HEK293 (cell line): ENCODE measurements around the gene PDZRN3.

Experiments used
- CTCF ChIA-PET: fragments of 350-600 bp; formaldehyde crosslinking; extraction: SDS; loops from one replicate; lab custom pipeline; 2021; ENCODE audit warnings: antibody characterized with exemption; lab: Yijun Ruan, JAX
- POLR2A ChIA-PET: fragments of 300-600 bp; formaldehyde crosslinking; extraction: SDS; loops from one replicate; lab custom pipeline; 2020; ENCODE audit warnings: antibody characterized with exemption, inconsistent platforms; lab: Yijun Ruan, JAX
- H3K27ac ChIP-seq: fragments of 200-500 bp; sonication (Bioruptor generic); 2 replicates; pipeline ENCODE4 v1.5.1; 2014; ENCODE audit warnings: low read depth, low read length, control low read depth, inconsistent platforms; ENCODE audit errors: extremely low read depth
- H3K36me3 ChIP-seq, 2 experiments: fragments of 200-500 bp in 1 of 2; sonication (Bioruptor generic) in 1 of 2; 1 replicate in 1 of 2; 2 replicates in 1 of 2; pipeline ENCODE4 v1.5.1; 2014 to 2017; ENCODE audit warnings: inconsistent platforms in 2 of 2, low read length in 2 of 2; ENCODE audit not compliant: control insufficient read depth in 2 of 2, insufficient read depth in 1 of 2
- H3K4me1 ChIP-seq: fragments of 200-500 bp; sonication (Bioruptor generic); 2 replicates; pipeline ENCODE4 v1.5.1; 2014; ENCODE audit warnings: mild to moderate bottlenecking, low read length, inconsistent platforms; ENCODE audit not compliant: control insufficient read depth, insufficient read depth
- H3K4me3 ChIP-seq: 2 replicates; pipeline ENCODE4 v1.5.1; 2011; ENCODE audit warnings: low read depth, mild to moderate bottlenecking, control low read depth, low read length, moderate library complexity
- H3K9me3 ChIP-seq: fragments of 200-500 bp; sonication (Bioruptor generic); 2 replicates; pipeline ENCODE4 v1.5.1; 2014; ENCODE audit warnings: low read depth, low read length, inconsistent platforms; ENCODE audit not compliant: control insufficient read depth, insufficient read depth
- FEZF1 ChIP-seq: fragments of 450-650 bp; formaldehyde crosslinking; IDR thresholded peaks from 2 replicates; pipeline ENCODE4 v1.5.1; 2016; ENCODE audit warnings: missing biosample characterization, missing genetic modification characterization
- GFI1B ChIP-seq: fragments of 450-650 bp; formaldehyde crosslinking; IDR thresholded peaks from 2 replicates; pipeline ENCODE4 v1.5.1; 2016; ENCODE audit warnings: missing biosample characterization, missing genetic modification characterization
- GLIS1 ChIP-seq: fragments of 450-650 bp; formaldehyde crosslinking; IDR thresholded peaks from 2 replicates; pipeline ENCODE4 v1.5.1; 2016; ENCODE audit warnings: missing biosample characterization, missing genetic modification characterization
- OSR2 ChIP-seq: fragments of 450-650 bp; formaldehyde crosslinking; IDR thresholded peaks from 2 replicates; pipeline ENCODE4 v1.5.1; 2016; ENCODE audit warnings: missing biosample characterization, missing genetic modification characterization
- REPIN1 ChIP-seq: fragments of 450-650 bp; formaldehyde crosslinking; IDR thresholded peaks from 2 replicates; pipeline ENCODE4 v1.5.1; 2017; ENCODE audit warnings: missing biosample characterization, missing genetic modification characterization, low read depth
- TCF7L2 ChIP-seq: IDR thresholded peaks from 2 replicates; pipeline ENCODE4 v1.6.1; 2011; ENCODE audit warnings: low read depth, mild to moderate bottlenecking, inconsistent platforms, low read length, moderate library complexity, borderline replicate concordance
- TRIM28 ChIP-seq: IDR thresholded peaks from 2 replicates; pipeline ENCODE4 v1.6.1; 2011; ENCODE audit warnings: low read length, control low read depth, borderline replicate concordance
- WT1 ChIP-seq: fragments of 450-650 bp; formaldehyde crosslinking; IDR thresholded peaks from 2 replicates; pipeline ENCODE4 v1.5.1; 2016; ENCODE audit warnings: missing biosample characterization, missing genetic modification characterization
- YY1 ChIP-seq: fragments of 450-650 bp; formaldehyde crosslinking; IDR thresholded peaks from 2 replicates; pipeline ENCODE4 v1.5.1; 2018; ENCODE audit warnings: missing biosample characterization, missing genetic modification characterization
- ZBTB8A ChIP-seq: fragments of 450-650 bp; formaldehyde crosslinking; IDR thresholded peaks from 2 replicates; pipeline ENCODE4 v1.5.1; 2016; ENCODE audit warnings: missing biosample characterization, missing genetic modification characterization
- ZIC2 ChIP-seq: fragments of 450-650 bp; formaldehyde crosslinking; IDR thresholded peaks from 2 replicates; pipeline ENCODE4 v1.5.1; 2016; ENCODE audit warnings: missing biosample characterization, missing genetic modification characterization
- ZNF157 ChIP-seq: fragments of 450-650 bp; formaldehyde crosslinking; IDR thresholded peaks from 2 replicates; pipeline ENCODE4 v1.5.1; 2016; ENCODE audit warnings: missing biosample characterization, missing genetic modification characterization
- ZNF19 ChIP-seq: fragments of 450-650 bp; formaldehyde crosslinking; IDR thresholded peaks from 2 replicates; pipeline ENCODE4; 2016; ENCODE audit warnings: missing biosample characterization, missing genetic modification characterization, low read depth
- ZNF248 ChIP-seq: fragments of 450-650 bp; formaldehyde crosslinking; IDR thresholded peaks from 2 replicates; pipeline ENCODE4 v1.5.1; 2017; ENCODE audit warnings: missing biosample characterization, missing genetic modification characterization
- ZNF341 ChIP-seq: fragments of 450-650 bp; formaldehyde crosslinking; IDR thresholded peaks from 2 replicates; pipeline ENCODE4; 2016; ENCODE audit warnings: low read depth, missing biosample characterization, missing genetic modification characterization
- ZNF37A ChIP-seq: fragments of 450-650 bp; IDR thresholded peaks from 2 replicates; pipeline ENCODE4 v1.5.1; 2018; ENCODE audit warnings: missing biosample characterization, missing genetic modification characterization
- ZNF423 ChIP-seq: fragments of 450-650 bp; formaldehyde crosslinking; IDR thresholded peaks from 2 replicates; pipeline ENCODE4 v1.5.1; 2016; ENCODE audit warnings: missing biosample characterization, missing genetic modification characterization
- ZNF544 ChIP-seq: fragments of 450-650 bp; formaldehyde crosslinking; IDR thresholded peaks from 2 replicates; pipeline ENCODE4 v1.5.0; 2017; ENCODE audit warnings: missing biosample characterization, missing genetic modification characterization
- ZNF561 ChIP-seq: fragments of 450-650 bp; IDR thresholded peaks from 2 replicates; pipeline ENCODE4 v1.5.1; 2018; ENCODE audit warnings: missing biosample characterization, missing genetic modification characterization, borderline replicate concordance
- ZNF600 ChIP-seq: fragments of 450-650 bp; formaldehyde crosslinking; IDR thresholded peaks from 2 replicates; pipeline ENCODE4 v1.5.1; 2016; ENCODE audit warnings: missing biosample characterization, missing genetic modification characterization
- ZNF654 ChIP-seq: fragments of 450-650 bp; formaldehyde crosslinking; IDR thresholded peaks from 2 replicates; pipeline ENCODE4 v1.5.1; 2016; ENCODE audit warnings: low read depth, missing biosample characterization, missing genetic modification characterization
- ZNF843 ChIP-seq: fragments of 450-650 bp; formaldehyde crosslinking; IDR thresholded peaks from 2 replicates; pipeline ENCODE4 v1.5.1; 2016; ENCODE audit warnings: missing biosample characterization, missing genetic modification characterization
- TF ChIP-seq, protein P1 (sequence below): fragments of 450-650 bp; formaldehyde crosslinking; IDR thresholded peaks from 2 replicates; pipeline ENCODE4 v1.5.1; 2016; ENCODE audit warnings: missing biosample characterization, missing genetic modification characterization
- TF ChIP-seq, protein P2 (sequence below): fragments of 450-650 bp; formaldehyde crosslinking; IDR thresholded peaks from 2 replicates; pipeline ENCODE4 v1.5.1; 2016; ENCODE audit warnings: missing biosample characterization, missing genetic modification characterization
- TF ChIP-seq, protein P3 (sequence below): fragments of 450-650 bp; formaldehyde crosslinking; IDR thresholded peaks from 2 replicates; pipeline ENCODE4 v1.5.1; 2017; ENCODE audit warnings: missing biosample characterization, missing genetic modification characterization
- TF ChIP-seq, protein P4 (sequence below): fragments of 450-650 bp; formaldehyde crosslinking; IDR thresholded peaks from 2 replicates; pipeline ENCODE4 v1.5.1; 2016; ENCODE audit warnings: missing biosample characterization, missing genetic modification characterization

Gene PDZRN3

DNA sequence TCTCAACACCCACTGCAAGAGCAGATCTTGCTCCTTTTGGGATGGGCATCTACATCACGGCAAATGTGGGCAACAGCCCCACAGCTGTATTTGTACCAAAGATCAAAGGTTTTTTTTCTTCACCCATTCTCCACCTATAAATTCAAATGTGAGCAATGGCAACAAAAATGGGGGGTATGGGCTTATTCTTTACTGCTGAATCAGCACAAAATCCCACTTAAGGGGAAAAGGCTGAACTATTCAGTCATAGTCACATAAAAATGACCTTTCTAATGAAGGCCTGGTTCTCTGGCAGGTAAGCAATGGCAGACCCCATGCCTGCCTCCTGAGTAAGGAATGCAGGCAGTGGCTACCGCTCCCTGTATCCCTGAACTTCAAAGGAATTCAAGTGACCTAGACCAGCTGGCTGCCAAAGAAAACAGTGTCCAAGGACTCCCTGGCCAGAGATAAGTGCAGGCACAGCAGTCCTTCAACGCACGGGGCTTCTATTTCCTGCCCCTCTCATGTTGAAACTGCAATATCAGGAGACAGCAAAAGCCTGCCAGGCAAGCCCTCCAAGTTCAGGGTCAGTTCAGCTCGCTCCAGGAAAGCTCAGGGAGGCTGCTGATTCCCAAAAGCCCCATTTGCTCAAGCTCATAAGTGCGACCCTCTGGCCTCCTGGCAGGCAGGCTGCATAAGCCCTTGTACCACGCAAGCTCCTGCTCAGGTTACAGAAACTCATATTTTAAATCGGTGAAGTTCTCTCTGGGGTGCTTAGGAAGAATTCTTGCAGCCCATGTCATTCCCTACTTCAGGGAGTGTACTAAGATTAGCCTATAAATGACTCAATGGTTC lies 134.1 kb downstream of the PDZRN3 start:
- Histone ChIP-seq H3K9me3 (no peaks in the 10 kb centered on the region), H3K27ac (no peak overlapping the region), H3K4me3 (no peak overlapping the region), H3K4me1 (peaks cover 5% of the 10 kb centered on the region; the same call in 1 of the 2 replicates), H3K36me3 (no peaks in the 10 kb centered on the region)
- CTCF ChIA-PET, result interaction anchor here (0.6 to 0.9 kb wide), 2 partner anchors 10 to 299 kb away, joined by 3 to 4 read pairs; no protein-coding TSS in a partner anchor
- POLR2A ChIA-PET, result no interaction called here
- TF ChIP-seq WT1 (tag by site-specific recombination), result no peak
- TF ChIP-seq ZNF423 (tag by site-specific recombination), result peak; percentile 94
- no peak for TF ChIP-seq GFI1B
- no peak for TF ChIP-seq ZNF654 (tag by site-specific recombination)
- TF ChIP-seq REPIN1 (tag by site-specific recombination), result no peak
- TF ChIP-seq OSR2 (tag by site-specific recombination), result peak; percentile 84
- no peak for TF ChIP-seq ZNF600 (tag by site-specific recombination)
- peak; percentile 49 for TF ChIP-seq ZBTB8A
- TF ChIP-seq ZNF19 (tag by site-specific recombination), result no peak
- TF ChIP-seq ZNF37A, result no peak
- peak; percentile 65; the same call in 1 of the 2 replicates for TF ChIP-seq TCF7L2
- no peak for TF ChIP-seq ZNF544 (tag by site-specific recombination)
- TF ChIP-seq, protein P1, sequence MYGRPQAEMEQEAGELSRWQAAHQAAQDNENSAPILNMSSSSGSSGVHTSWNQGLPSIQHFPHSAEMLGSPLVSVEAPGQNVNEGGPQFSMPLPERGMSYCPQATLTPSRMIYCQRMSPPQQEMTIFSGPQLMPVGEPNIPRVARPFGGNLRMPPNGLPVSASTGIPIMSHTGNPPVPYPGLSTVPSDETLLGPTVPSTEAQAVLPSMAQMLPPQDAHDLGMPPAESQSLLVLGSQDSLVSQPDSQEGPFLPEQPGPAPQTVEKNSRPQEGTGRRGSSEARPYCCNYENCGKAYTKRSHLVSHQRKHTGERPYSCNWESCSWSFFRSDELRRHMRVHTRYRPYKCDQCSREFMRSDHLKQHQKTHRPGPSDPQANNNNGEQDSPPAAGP, result no peak
- no peak for TF ChIP-seq ZNF157 (tag by site-specific recombination)
- TF ChIP-seq GLIS1, result peak; percentile 91
- peak; percentile 84 for TF ChIP-seq TRIM28
- 0 out of 2 replicates have a peak, but pooled peaks have one; percentile 13 for TF ChIP-seq ZNF341 (tag by site-specific recombination)
- TF ChIP-seq, protein P2, sequence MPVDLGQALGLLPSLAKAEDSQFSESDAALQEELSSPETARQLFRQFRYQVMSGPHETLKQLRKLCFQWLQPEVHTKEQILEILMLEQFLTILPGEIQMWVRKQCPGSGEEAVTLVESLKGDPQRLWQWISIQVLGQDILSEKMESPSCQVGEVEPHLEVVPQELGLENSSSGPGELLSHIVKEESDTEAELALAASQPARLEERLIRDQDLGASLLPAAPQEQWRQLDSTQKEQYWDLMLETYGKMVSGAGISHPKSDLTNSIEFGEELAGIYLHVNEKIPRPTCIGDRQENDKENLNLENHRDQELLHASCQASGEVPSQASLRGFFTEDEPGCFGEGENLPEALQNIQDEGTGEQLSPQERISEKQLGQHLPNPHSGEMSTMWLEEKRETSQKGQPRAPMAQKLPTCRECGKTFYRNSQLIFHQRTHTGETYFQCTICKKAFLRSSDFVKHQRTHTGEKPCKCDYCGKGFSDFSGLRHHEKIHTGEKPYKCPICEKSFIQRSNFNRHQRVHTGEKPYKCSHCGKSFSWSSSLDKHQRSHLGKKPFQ (tag by site-specific recombination), result no peak
- TF ChIP-seq ZNF843, result 0 out of 2 replicates have a peak, but pooled peaks have one; percentile 18
- peak; percentile 99 for TF ChIP-seq ZIC2 (tag by site-specific recombination)
- no peak for TF ChIP-seq YY1 (tag by site-specific recombination)
- 0 out of 2 replicates have a peak, but pooled peaks have one; percentile 22 for TF ChIP-seq ZNF561
- TF ChIP-seq, protein P3, sequence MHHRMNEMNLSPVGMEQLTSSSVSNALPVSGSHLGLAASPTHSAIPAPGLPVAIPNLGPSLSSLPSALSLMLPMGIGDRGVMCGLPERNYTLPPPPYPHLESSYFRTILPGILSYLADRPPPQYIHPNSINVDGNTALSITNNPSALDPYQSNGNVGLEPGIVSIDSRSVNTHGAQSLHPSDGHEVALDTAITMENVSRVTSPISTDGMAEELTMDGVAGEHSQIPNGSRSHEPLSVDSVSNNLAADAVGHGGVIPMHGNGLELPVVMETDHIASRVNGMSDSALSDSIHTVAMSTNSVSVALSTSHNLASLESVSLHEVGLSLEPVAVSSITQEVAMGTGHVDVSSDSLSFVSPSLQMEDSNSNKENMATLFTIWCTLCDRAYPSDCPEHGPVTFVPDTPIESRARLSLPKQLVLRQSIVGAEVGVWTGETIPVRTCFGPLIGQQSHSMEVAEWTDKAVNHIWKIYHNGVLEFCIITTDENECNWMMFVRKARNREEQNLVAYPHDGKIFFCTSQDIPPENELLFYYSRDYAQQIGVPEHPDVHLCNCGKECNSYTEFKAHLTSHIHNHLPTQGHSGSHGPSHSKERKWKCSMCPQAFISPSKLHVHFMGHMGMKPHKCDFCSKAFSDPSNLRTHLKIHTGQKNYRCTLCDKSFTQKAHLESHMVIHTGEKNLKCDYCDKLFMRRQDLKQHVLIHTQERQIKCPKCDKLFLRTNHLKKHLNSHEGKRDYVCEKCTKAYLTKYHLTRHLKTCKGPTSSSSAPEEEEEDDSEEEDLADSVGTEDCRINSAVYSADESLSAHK (tag by site-specific recombination), result peak; percentile 96
- peak; percentile 53; the same call in 1 of the 2 replicates for TF ChIP-seq FEZF1 (tag by site-specific recombination)
- TF ChIP-seq ZNF248, result no peak
- TF ChIP-seq, protein P4, sequence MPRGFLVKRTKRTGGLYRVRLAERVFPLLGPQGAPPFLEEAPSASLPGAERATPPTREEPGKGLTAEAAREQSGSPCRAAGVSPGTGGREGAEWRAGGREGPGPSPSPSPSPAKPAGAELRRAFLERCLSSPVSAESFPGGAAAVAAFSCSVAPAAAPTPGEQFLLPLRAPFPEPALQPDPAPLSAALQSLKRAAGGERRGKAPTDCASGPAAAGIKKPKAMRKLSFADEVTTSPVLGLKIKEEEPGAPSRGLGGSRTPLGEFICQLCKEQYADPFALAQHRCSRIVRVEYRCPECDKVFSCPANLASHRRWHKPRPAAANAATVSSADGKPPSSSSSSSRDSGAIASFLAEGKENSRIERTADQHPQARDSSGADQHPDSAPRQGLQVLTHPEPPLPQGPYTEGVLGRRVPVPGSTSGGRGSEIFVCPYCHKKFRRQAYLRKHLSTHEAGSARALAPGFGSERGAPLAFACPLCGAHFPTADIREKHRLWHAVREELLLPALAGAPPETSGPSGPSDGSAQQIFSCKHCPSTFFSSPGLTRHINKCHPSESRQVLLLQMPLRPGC (tag by site-specific recombination), result no peak
